Esophagus muscularis mucosa (tissue), 4 donors: Measurements from ENCODE around the gene RHOD. TPM values are rescaled to one million over a fixed set of nuclear protein-coding genes. Genes with fewer than 3 reads are reported as not detected.

Experiments used
- DNase-seq: peaks from one replicate; pipeline ENCODE4 v3.0.0-alpha.2; 2017; ENCODE audit errors: extremely low spot score
- H3K27ac ChIP-seq, 4 donors: fragments of 200-600 bp; sonication (generic); replicated peaks in 1 of 4; 1 replicate in 3 of 4; 2 replicates in 1 of 4; pipeline ENCODE4 v1.5.1; 2016 to 2019; ENCODE audit warnings: mild to moderate bottlenecking in 1 of 4
- H3K27me3 ChIP-seq, 4 donors: fragments of 200-600 bp; sonication (generic); one replicate each; pipeline versions ENCODE4 v1.5.1 to v1.6.0; 2016 to 2019
- H3K36me3 ChIP-seq, 4 donors: fragments of 200-600 bp; sonication (generic); one replicate each; pipeline ENCODE4 v1.5.1; 2016 to 2019
- H3K4me1 ChIP-seq, 4 donors: fragments of 200-600 bp; sonication (generic); one replicate each; pipeline ENCODE4 v1.5.1; 2016 to 2019
- H3K4me3 ChIP-seq, 4 donors: fragments of 200-600 bp; sonication (generic); 1 replicate in 2 of 4; 2 replicates in 2 of 4; pipeline ENCODE4 v1.5.1; 2016 to 2019; ENCODE audit warnings: mild to moderate bottlenecking in 4 of 4, moderate library complexity in 1 of 4
- H3K9me3 ChIP-seq, 4 donors: fragments of 200-600 bp; sonication (generic); 1 replicate in 3 of 4; 2 replicates in 1 of 4; pipeline ENCODE4 v1.5.1; 2016 to 2019
- CTCF ChIP-seq, 3 experiments: fragments of 200-600 bp in 2 of 3; fragments of 450-650 bp in 1 of 3; sonication (generic) in 2 of 3; IDR thresholded peaks; one replicate each; pipeline ENCODE4 v1.5.1; 2017 to 2019; ENCODE audit warnings: antibody characterized with exemption in 3 of 3, mild to moderate bottlenecking in 2 of 3, moderate library complexity in 1 of 3
- EP300 ChIP-seq: sonication (generic); formaldehyde crosslinking; IDR thresholded peaks from one replicate; pipeline ENCODE4 v1.6.1; 2017; ENCODE audit warnings: antibody characterized with exemption
- POLR2A ChIP-seq: fragments of 450-650 bp; IDR thresholded peaks from one replicate; pipeline ENCODE4 v1.6.1; 2017; ENCODE audit warnings: antibody characterized with exemption, moderate library complexity, mild to moderate bottlenecking, low read depth
- POLR2AphosphoS5 ChIP-seq, 2 donors: sonication (generic); formaldehyde crosslinking; IDR thresholded peaks; one replicate each; pipeline ENCODE4 v1.6.1; 2017; ENCODE audit warnings: antibody characterized with exemption in 2 of 2
- WGBS: methylation state at CpG from one replicate; pipeline ENCODE4 v1.1.5; 2018; 5-methylcytosine and 5-hydroxymethylcytosine counted together
- intact Hi-C: fragments of 100-400 bp; cut with DNase I; formaldehyde crosslinking; loops from one replicate; pipeline ENCODE4 v1.15.1; 2023
- total RNA-seq, 4 donors: library from RNA; depleted of rRNA; stranded (reverse); fragments of >200 nt; gene quantifications; one replicate each; pipeline versions ENCODE4 v1.1.0 to v1.2.1, GENCODE V29; 2016

The RHOD gene
- total RNA-seq, 4 donors from 2014 or later, result 14.4 to 34.7 (median 20.4) TPM

GRCh38 chr11:67090717-67091116 lies 34.1 kb downstream of the RHOD start:
- Histone ChIP-seq H3K27ac (no peak overlapping the region), H3K36me3 (no peaks in the 10 kb centered on the region), H3K27me3 (peaks cover 0 to 4% (median 0%) of the 10 kb centered on the region in 4 donors), H3K4me3 (no peak overlapping the region), H3K9me3 (no peaks in the 10 kb centered on the region), H3K4me1 (no peaks in the 10 kb centered on the region)
- TF ChIP-seq POLR2A (no peak), POLR2AphosphoS5 (IDR thresholded peaks at IDR 0.05) (no peak), CTCF (IDR thresholded peaks at IDR 0.05) (no peak), EP300 (no peak)
- intact Hi-C loops, result no loop called here
- WGBS, result 89% methylated on average over 8 of the region's 8 CpGs
- no peak for DNase-seq

- peaks cover 0 to 2% (median 0%) of the 10 kb centered on the region in 4 donors for H3K4me1 ChIP-seq
- TF ChIP-seq EP300 (no peak), CTCF (IDR thresholded peaks at IDR 0.05) (no peak), POLR2A (no peak), POLR2AphosphoS5 (IDR thresholded peaks at IDR 0.05) (no peak)
- no peak overlapping the region for H3K4me3 ChIP-seq
- 71% methylated on average over 1 of the region's 1 CpG for WGBS
- no peaks in the 10 kb centered on the region for H3K36me3 ChIP-seq
- H3K27me3 ChIP-seq, result peaks cover 0 to 4% (median 0%) of the 10 kb centered on the region in 4 donors
- no peaks in the 10 kb centered on the region for H3K9me3 ChIP-seq
- no peak for DNase-seq
- intact Hi-C loops, result no loop called here
- H3K27ac ChIP-seq, result no peak overlapping the region
Measured at GRCh38 chr11:67095214-67095507, 38.5 kb downstream of the RHOD start.

DNA sequence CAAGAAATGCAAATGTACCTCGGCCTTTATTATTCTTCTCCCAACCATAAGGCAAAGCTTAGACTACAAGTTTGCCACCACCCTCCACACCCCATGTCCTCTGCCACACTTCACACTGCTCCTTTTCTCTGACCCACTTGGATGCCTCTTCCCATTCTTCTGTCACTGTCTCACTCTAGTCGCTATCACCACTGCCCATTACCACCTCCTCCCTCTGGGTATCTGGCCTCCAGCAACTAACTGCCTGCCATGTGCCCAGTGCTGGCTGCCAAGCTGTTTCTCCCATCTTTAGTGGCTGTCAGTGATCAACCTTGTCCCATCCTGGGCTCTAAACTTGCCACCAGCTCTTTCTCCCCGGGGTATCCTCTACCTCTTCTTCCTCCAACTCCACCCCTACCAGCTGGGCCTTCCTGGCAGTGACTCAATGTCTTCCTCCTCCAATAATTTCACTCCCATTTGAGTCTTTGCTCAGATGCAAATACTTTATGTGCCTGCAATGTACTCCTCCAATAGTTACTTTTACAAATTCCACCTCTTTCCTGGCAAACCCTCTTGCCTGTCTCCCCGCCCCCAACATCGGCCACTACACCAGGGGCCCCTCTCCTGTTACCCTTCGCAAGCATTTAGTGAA lies 42.3 kb downstream of the RHOD start:
- Histone ChIP-seq H3K27me3 (no peaks in the 10 kb centered on the region), H3K27ac (no peak overlapping the region), H3K4me3 (no peak overlapping the region), H3K9me3 (no peaks in the 10 kb centered on the region), H3K36me3 (no peaks in the 10 kb centered on the region), H3K4me1 (peaks cover 0 to 2% (median 0%) of the 10 kb centered on the region in 4 donors)
- no peak for DNase-seq
- intact Hi-C loops, result no loop called here
- 83% methylated on average over 6 of the region's 6 CpGs for WGBS
- TF ChIP-seq POLR2A, result no peak
- TF ChIP-seq POLR2AphosphoS5 (IDR thresholded peaks at IDR 0.05), result no peak
- TF ChIP-seq CTCF (IDR thresholded peaks at IDR 0.05), result no peak
- no peak for TF ChIP-seq EP300

GRCh38 chr11:67099831-67100324 lies 43.2 kb downstream of the RHOD start:
- TF ChIP-seq EP300 (no peak), CTCF (IDR thresholded peaks at IDR 0.05) (no peak), POLR2A (no peak), POLR2AphosphoS5 (IDR thresholded peaks at IDR 0.05) (no peak)
- Histone ChIP-seq H3K4me3 (no peak overlapping the region), H3K4me1 (peaks cover 0 to 2% (median 0%) of the 10 kb centered on the region in 4 donors), H3K27me3 (no peaks in the 10 kb centered on the region), H3K9me3 (no peaks in the 10 kb centered on the region), H3K27ac (no peak overlapping the region), H3K36me3 (no peaks in the 10 kb centered on the region)
- intact Hi-C loops, result no loop called here
- no peak for DNase-seq
- WGBS, result 93% methylated on average over 6 of the region's 6 CpGs

GRCh38 chr11:67102664-67103063 lies 46.0 kb downstream of the RHOD start:
- intact Hi-C loops, result no loop called here
- no peak overlapping the region for H3K4me3 ChIP-seq
- no peak for DNase-seq
- H3K4me1 ChIP-seq, result peaks cover 0 to 2% (median 0%) of the 10 kb centered on the region in 4 donors
- no peaks in the 10 kb centered on the region for H3K9me3 ChIP-seq
- 95% methylated on average over 8 of the region's 8 CpGs for WGBS
- H3K27ac ChIP-seq, result no peak overlapping the region
- TF ChIP-seq CTCF (IDR thresholded peaks at IDR 0.05), result no peak
- TF ChIP-seq POLR2AphosphoS5 (IDR thresholded peaks at IDR 0.05), result no peak
- TF ChIP-seq EP300, result no peak
- TF ChIP-seq POLR2A, result no peak
- no peaks in the 10 kb centered on the region for H3K36me3 ChIP-seq
- no peaks in the 10 kb centered on the region for H3K27me3 ChIP-seq
